Neural progenitor cell (in vitro differentiated cells): ENCODE results near the gene TP73.

Source experiments
- EZH2 ChIP-seq: fragments of 200-600 bp; sonication (generic); IDR thresholded peaks from 2 replicates; pipeline ENCODE4 v1.6.1; 2017; ENCODE audit warnings: antibody characterized with exemption, mild to moderate bottlenecking, moderate library complexity
- TF ChIP-seq, protein P1 (sequence below): fragments of 200-600 bp; sonication (generic); IDR thresholded peaks from 2 replicates; pipeline ENCODE4 v1.5.1; 2017; ENCODE audit warnings: antibody characterized with exemption, mild to moderate bottlenecking

DNA sequence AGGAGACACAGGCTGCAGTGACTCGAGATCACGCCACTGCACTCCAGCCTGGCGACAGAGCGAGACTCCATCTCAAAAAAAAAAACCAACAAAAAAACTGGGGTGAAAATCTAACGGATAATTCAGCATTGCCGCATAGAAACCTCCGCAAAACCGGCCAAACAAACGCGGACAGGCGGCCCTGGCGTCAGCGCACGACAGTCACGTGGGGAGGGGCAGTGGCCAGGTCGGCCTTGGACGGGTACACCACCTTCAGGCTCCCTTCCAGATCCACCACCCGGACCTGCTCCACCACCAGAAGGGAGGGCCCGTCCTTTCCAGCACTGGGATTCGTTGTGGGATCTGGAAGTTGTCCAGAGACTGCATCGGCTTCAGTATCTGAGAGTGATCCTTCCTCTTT lies 128.6 kb downstream of the TP73 start:
- TF ChIP-seq, protein P1, sequence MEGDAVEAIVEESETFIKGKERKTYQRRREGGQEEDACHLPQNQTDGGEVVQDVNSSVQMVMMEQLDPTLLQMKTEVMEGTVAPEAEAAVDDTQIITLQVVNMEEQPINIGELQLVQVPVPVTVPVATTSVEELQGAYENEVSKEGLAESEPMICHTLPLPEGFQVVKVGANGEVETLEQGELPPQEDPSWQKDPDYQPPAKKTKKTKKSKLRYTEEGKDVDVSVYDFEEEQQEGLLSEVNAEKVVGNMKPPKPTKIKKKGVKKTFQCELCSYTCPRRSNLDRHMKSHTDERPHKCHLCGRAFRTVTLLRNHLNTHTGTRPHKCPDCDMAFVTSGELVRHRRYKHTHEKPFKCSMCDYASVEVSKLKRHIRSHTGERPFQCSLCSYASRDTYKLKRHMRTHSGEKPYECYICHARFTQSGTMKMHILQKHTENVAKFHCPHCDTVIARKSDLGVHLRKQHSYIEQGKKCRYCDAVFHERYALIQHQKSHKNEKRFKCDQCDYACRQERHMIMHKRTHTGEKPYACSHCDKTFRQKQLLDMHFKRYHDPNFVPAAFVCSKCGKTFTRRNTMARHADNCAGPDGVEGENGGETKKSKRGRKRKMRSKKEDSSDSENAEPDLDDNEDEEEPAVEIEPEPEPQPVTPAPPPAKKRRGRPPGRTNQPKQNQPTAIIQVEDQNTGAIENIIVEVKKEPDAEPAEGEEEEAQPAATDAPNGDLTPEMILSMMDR: no peak
- no peak for TF ChIP-seq EZH2
